IPS-20b (cell line): Measurements from ENCODE around the gene TUBG2.
A peak's percentile ranks its signal among the peaks of the same experiment; 100 is the strongest.
"Not testable (repeated sequence)": the region's sequence is repeated elsewhere in the genome, so short reads cannot be mapped to it uniquely, and the experiment has no call there.

Source experiments
- H3K27ac ChIP-seq: one replicate; pipeline ENCODE4 v1.5.1; 2013; ENCODE audit warnings: low read length
- H3K27me3 ChIP-seq: 2 replicates; pipeline ENCODE4 v1.6.1; 2013; ENCODE audit warnings: mild to moderate bottlenecking, low read length, inconsistent platforms; ENCODE audit not compliant: insufficient read depth
- H3K36me3 ChIP-seq: 2 replicates; pipeline ENCODE4 v1.6.1; 2013; ENCODE audit warnings: low read depth, mild to moderate bottlenecking, inconsistent platforms, low read length, moderate library complexity; ENCODE audit not compliant: insufficient read depth
- H3K4me1 ChIP-seq: 2 replicates; pipeline ENCODE4 v1.6.1; 2013; ENCODE audit warnings: mild to moderate bottlenecking, control low read depth, inconsistent platforms, low read length, moderate library complexity; ENCODE audit not compliant: insufficient read depth
- H3K4me3 ChIP-seq: 2 replicates; pipeline ENCODE4 v1.5.1; 2013; ENCODE audit warnings: mild to moderate bottlenecking, low read length, inconsistent platforms
- H3K9ac ChIP-seq: 2 replicates; pipeline ENCODE4 v1.6.1; 2013; ENCODE audit warnings: low read depth, mild to moderate bottlenecking, inconsistent platforms, low read length, moderate library complexity
- H3K9me3 ChIP-seq: 2 replicates; pipeline ENCODE4 v1.6.1; 2013; ENCODE audit warnings: mild to moderate bottlenecking, low read depth, low read length, inconsistent platforms; ENCODE audit not compliant: insufficient read depth

TUBG2 gene

GRCh38 chr17:42660692-42661345, 1.7 kb downstream of the TUBG2 start:
- Histone ChIP-seq H3K4me3 (peak overlapping the region; percentile 25; the same call in 1 of the 2 replicates), H3K27me3 (no peaks in the 10 kb centered on the region), H3K9ac (no peak overlapping the region), H3K36me3 (peaks cover 26% of the 10 kb centered on the region), H3K9me3 (no peaks in the 10 kb centered on the region), H3K4me1 (peaks cover 7% of the 10 kb centered on the region), H3K27ac (no peak overlapping the region)

- peaks cover 4% of the 10 kb centered on the region for H3K4me1 ChIP-seq
- no peak overlapping the region for H3K9ac ChIP-seq
- no peak overlapping the region for H3K4me3 ChIP-seq
- H3K27me3 ChIP-seq: peaks cover 10% of the 10 kb centered on the region; the same call in 1 of the 2 replicates
- H3K36me3 ChIP-seq: peaks cover 48% of the 10 kb centered on the region
- H3K27ac ChIP-seq: no peak overlapping the region
- H3K9me3 ChIP-seq: no peaks in the 10 kb centered on the region
Measured at GRCh38 chr17:42665581-42666001, 6.5 kb downstream of the TUBG2 start.

GRCh38 chr17:42666126-42666525, 7.0 kb downstream of the TUBG2 start:
- H3K9me3 ChIP-seq, H3K9ac ChIP-seq, H3K27ac ChIP-seq, H3K4me3 ChIP-seq, H3K4me1 ChIP-seq: not testable (repeated sequence)
- peaks cover 48% of the 10 kb centered on the region for H3K36me3 ChIP-seq
- H3K27me3 ChIP-seq: peaks cover 15% of the 10 kb centered on the region

GRCh38 chr17:42667088-42667951, 8.2 kb downstream of the TUBG2 start:
- peaks cover 38% of the 10 kb centered on the region for H3K36me3 ChIP-seq
- H3K9me3 ChIP-seq: no peaks in the 10 kb centered on the region
- no peak overlapping the region for H3K27ac ChIP-seq
- peaks cover 27% of the 10 kb centered on the region for H3K27me3 ChIP-seq
- H3K4me3 ChIP-seq: no peak overlapping the region
- H3K9ac ChIP-seq: no peak overlapping the region
- H3K4me1 ChIP-seq: peaks cover 12% of the 10 kb centered on the region

GRCh38 chr17:42669705-42669976, 10.6 kb downstream of the TUBG2 start:
- no peak overlapping the region for H3K27ac ChIP-seq
- peak overlapping the region; percentile 45; the same call in 1 of the 2 replicates for H3K9ac ChIP-seq
- H3K27me3 ChIP-seq: peaks cover 50% of the 10 kb centered on the region
- H3K4me1 ChIP-seq: peaks cover 21% of the 10 kb centered on the region
- peaks cover 35% of the 10 kb centered on the region for H3K36me3 ChIP-seq
- no peaks in the 10 kb centered on the region for H3K9me3 ChIP-seq
- H3K4me3 ChIP-seq: peak overlapping the region; percentile 57

GRCh38 chr17:42669977-42670788, 11.1 kb downstream of the TUBG2 start:
- Histone ChIP-seq H3K9me3 (no peaks in the 10 kb centered on the region), H3K27ac (no peak overlapping the region), H3K4me3 (peak overlapping the region; percentile 61; the same call in 1 of the 2 replicates), H3K9ac (peak overlapping the region; percentile 45; the same call in 1 of the 2 replicates), H3K36me3 (peaks cover 35% of the 10 kb centered on the region), H3K27me3 (peaks cover 55% of the 10 kb centered on the region), H3K4me1 (peaks cover 23% of the 10 kb centered on the region)

- Histone ChIP-seq H3K27me3 (peaks cover 63% of the 10 kb centered on the region), H3K36me3 (peaks cover 29% of the 10 kb centered on the region), H3K4me1 (peaks cover 23% of the 10 kb centered on the region), H3K4me3 (peak overlapping the region; percentile 61), H3K9ac (no peak overlapping the region), H3K9me3 (no peaks in the 10 kb centered on the region), H3K27ac (no peak overlapping the region)
Measured at GRCh38 chr17:42670789-42671657, 11.9 kb downstream of the TUBG2 start.

- H3K9ac ChIP-seq: no peak overlapping the region
- peaks cover 23% of the 10 kb centered on the region for H3K4me1 ChIP-seq
- H3K9me3 ChIP-seq: no peaks in the 10 kb centered on the region
- peak overlapping the region; percentile 61 for H3K4me3 ChIP-seq
- H3K27me3 ChIP-seq: peaks cover 68% of the 10 kb centered on the region
- H3K27ac ChIP-seq: no peak overlapping the region
- H3K36me3 ChIP-seq: peaks cover 20% of the 10 kb centered on the region
Measured at GRCh38 chr17:42672038-42672437, 13.0 kb downstream of the TUBG2 start.

GRCh38 chr17:42673266-42673884, 14.3 kb downstream of the TUBG2 start:
- Histone ChIP-seq H3K4me3 (peak overlapping the region; percentile 46; the same call in 1 of the 2 replicates), H3K4me1 (peaks cover 29% of the 10 kb centered on the region), H3K27ac (no peak overlapping the region), H3K36me3 (peaks cover 8% of the 10 kb centered on the region; the same call in 1 of the 2 replicates), H3K9ac (no peak overlapping the region), H3K27me3 (peaks cover 68% of the 10 kb centered on the region), H3K9me3 (no peaks in the 10 kb centered on the region)

- H3K4me1 ChIP-seq: peaks cover 33% of the 10 kb centered on the region
- H3K36me3 ChIP-seq: peaks cover 8% of the 10 kb centered on the region; the same call in 1 of the 2 replicates
- peak overlapping the region; percentile 92 for H3K4me3 ChIP-seq
- H3K27ac ChIP-seq: no peak overlapping the region
- no peak overlapping the region for H3K9ac ChIP-seq
- H3K9me3 ChIP-seq: no peaks in the 10 kb centered on the region
- H3K27me3 ChIP-seq: peaks cover 68% of the 10 kb centered on the region
Measured at GRCh38 chr17:42673885-42674754, 15.0 kb downstream of the TUBG2 start.
